ENCODE measurements around the gene MAOA.

Gene MAOA

DNA sequence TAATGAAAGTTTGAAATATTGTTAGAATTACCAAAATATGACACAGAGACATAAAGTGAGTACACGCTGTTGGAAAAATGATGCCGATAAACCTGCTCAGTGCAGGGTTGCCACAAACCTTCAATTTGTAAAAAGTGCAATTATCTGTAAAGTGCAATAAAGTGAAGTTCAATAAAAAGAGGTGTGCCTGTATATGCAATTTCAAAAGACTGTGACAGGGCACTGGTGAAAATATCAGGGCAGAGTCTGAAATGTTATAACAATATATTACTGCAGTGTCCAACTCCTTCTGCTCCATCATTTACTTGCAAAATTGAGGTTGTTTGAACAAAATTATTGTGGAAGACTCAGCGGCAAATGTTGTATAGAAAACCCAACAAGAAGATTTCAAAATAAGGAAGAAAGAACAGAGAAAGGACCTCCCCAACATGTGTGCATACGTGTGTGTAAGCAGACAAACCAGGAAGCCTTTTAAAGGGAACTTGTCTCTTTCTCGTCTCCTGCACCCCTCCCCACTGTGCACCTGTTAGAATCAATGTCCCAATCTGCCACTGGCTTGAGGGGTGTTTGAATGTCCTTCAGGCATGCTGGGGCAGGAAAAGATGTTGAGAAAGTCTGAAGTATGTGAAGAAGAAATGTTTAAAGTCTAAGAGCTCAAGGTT, 130.0 kb downstream of the MAOA start:
- no peak for DNase-seq (ENCODE audit: low read depth)

Data from CMK (cell line).